ENCODE data around the gene LRMDA. TPM values are rescaled to one million over a fixed set of nuclear protein-coding genes. Genes with fewer than 3 reads are reported as not detected.

Gene LRMDA
- polyA plus RNA-seq, 3 donors, result 39.8 to 59.6 (median 56.4) TPM

DNA sequence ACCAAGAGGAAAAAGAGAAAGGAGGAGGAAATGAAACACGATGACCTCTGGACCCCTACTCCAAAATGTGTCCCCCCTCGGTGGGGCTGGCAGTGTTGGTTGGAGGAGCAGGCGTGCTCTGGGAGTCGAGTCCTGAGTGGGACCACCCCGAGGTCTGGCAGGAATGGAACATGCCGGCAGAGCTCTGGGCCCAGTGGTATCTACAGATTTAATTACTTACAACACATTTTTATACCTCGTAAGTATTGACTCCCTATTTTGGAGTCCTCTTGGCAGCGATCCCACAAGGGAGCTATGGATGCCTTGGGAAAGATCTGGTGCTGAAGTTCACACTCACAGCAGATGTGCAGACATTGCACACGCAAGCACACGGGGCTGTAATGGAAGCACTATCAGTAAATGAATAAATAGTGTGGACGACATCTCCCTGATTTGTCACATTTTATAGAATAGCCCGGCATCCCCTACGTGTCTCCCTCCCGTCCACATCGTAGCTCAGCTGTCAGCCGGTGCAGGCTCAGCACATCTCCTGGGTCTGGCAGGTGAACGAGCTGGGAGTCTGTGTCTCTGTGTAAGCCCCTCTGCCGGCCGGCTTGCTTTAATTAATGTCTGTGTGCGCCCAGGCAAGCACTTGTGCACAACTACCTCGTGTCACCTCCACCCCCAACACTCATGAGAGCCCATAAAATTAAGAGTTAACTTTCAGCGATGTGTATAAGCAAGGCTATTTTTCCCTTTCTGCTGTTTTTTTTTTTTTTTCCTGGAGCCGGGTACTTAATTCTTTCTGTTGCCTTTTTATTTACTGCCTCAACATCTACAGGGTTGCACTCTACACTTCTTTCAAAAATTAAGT is 603.2 kb downstream of the LRMDA start:
- H3K4me3 ChIP-seq (replicated peaks in 1 of 3; ENCODE audit: low read depth in 2 of 3, low read length in 3 of 3), result no peak overlapping the region
- peaks cover 7 to 8% of the 10 kb centered on the region in 2 donors for H3K4me1 ChIP-seq (ENCODE audit: control insufficient read depth in 1 of 2, insufficient read depth in 2 of 2, low read length in 2 of 2)
- 95% methylated on average over 6 of the region's 23 CpGs for WGBS (ENCODE audit: insufficient coverage)
- Mint-ChIP-seq H3K9me3 (peaks cover 0 to 12% (median 6%) of the 10 kb centered on the region in 7 donors), H3K4me3 (no peak overlapping the region), H3K36me3 (peaks cover 14 to 18% of the 10 kb centered on the region in 2 donors), H3K4me1 (peaks cover 16% of the 10 kb centered on the region), H3K27me3 (ENCODE audit: low read depth in 3 of 3) (peaks cover 0 to 5% (median 2%) of the 10 kb centered on the region in 3 donors), H3K27ac (no peak overlapping the region)
- no peak overlapping the region for H3K9ac ChIP-seq (ENCODE audit: insufficient read depth, low read length, poor library complexity, severe bottlenecking)
- no peak overlapping the region for H3K27ac ChIP-seq (ENCODE audit: low read depth in 1 of 2, low read length in 2 of 2)
- peaks cover 3 to 21% of the 10 kb centered on the region in 2 donors for H3K36me3 ChIP-seq (replicated peaks in 1 of 2; ENCODE audit: control insufficient read depth in 1 of 2, insufficient read depth in 2 of 2, low read length in 2 of 2)
- H3K27me3 ChIP-seq (ENCODE audit: control insufficient read depth in 2 of 2, insufficient read depth in 2 of 2, low read length in 2 of 2), result no peaks in the 10 kb centered on the region
- H3K9me3 ChIP-seq (replicated peaks in 1 of 2; ENCODE audit: control insufficient read depth in 1 of 2, insufficient read depth in 1 of 2, low read length in 2 of 2), result peaks cover 4 to 7% of the 10 kb centered on the region in 2 donors
- no peak overlapping the region for H3K4me2 ChIP-seq (replicated peaks; ENCODE audit: extremely low read depth, low read length, poor library complexity, severe bottlenecking)
- intact Hi-C loops (cut with micrococcal nuclease), result loop anchor here (5.0 to 10.0 kb wide), 2 partner anchors 632 to 640 kb away; partner anchors contain the start of gene ZNF503 (in 1 of the 2)
- no peaks in the 10 kb centered on the region for H4K20me1 ChIP-seq (ENCODE audit: insufficient read depth, low read length)
- DNase-seq, result no peak
- TF ChIP-seq, protein P1, sequence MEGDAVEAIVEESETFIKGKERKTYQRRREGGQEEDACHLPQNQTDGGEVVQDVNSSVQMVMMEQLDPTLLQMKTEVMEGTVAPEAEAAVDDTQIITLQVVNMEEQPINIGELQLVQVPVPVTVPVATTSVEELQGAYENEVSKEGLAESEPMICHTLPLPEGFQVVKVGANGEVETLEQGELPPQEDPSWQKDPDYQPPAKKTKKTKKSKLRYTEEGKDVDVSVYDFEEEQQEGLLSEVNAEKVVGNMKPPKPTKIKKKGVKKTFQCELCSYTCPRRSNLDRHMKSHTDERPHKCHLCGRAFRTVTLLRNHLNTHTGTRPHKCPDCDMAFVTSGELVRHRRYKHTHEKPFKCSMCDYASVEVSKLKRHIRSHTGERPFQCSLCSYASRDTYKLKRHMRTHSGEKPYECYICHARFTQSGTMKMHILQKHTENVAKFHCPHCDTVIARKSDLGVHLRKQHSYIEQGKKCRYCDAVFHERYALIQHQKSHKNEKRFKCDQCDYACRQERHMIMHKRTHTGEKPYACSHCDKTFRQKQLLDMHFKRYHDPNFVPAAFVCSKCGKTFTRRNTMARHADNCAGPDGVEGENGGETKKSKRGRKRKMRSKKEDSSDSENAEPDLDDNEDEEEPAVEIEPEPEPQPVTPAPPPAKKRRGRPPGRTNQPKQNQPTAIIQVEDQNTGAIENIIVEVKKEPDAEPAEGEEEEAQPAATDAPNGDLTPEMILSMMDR (IDR thresholded peaks at IDR 0.05), result no peak
- no peaks in the 10 kb centered on the region for H3K79me2 ChIP-seq (ENCODE audit: insufficient read depth, low read length)
- H2AFZ ChIP-seq (ENCODE audit: insufficient read depth, low read depth, low read length, poor library complexity, severe bottlenecking), result no peak overlapping the region

DNA sequence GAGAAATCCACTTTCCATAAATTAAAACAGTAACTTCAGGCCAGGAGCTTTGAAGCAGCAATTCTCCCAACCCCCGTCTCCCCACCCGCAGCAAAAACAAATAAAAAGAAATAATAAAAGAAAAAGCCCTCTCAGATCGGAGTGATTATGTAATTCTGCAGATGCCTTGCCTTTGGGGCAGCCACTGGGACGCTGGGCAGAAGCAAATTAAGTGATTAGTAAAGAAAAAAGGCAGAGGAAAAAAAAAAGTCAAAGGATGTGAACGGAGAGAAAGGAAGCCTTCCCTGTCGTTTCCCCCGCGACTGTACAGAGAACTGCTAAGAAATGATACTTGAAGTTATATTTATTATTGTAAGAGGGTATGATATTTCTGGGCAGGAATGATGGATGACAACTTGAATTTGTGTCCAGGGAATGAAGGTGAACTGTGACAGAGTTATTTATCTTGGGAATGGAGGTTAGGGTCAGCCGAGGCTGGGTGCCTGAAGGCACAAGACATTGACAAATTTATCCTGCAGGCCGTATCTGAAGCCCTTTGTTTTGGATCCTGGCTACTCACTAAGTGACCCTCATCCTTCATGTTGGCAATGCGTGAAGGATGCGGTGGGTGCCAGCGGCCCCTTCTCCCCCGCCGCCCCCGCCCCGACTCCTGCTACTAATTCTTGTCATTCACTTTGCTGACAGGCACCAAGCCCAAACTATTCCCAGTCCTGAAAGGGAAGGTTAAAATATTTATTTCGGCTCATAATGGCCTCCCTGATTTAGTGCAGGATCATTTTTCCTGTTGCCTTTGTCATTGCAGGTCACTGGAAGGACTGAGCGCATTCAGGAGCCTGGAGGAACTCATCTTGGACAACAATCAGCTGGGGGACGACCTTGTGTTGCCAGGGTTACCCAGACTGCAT is 604.0 kb downstream of the LRMDA start:
- Histone ChIP-seq H3K27me3 (ENCODE audit: control insufficient read depth in 2 of 2, insufficient read depth in 2 of 2, low read length in 2 of 2) (no peaks in the 10 kb centered on the region), H3K9ac (ENCODE audit: insufficient read depth, low read length, poor library complexity, severe bottlenecking) (no peak overlapping the region), H3K4me3 (replicated peaks in 1 of 3; ENCODE audit: low read depth in 2 of 3, low read length in 3 of 3) (no peak overlapping the region), H3K9me3 (replicated peaks in 1 of 2; ENCODE audit: control insufficient read depth in 1 of 2, insufficient read depth in 1 of 2, low read length in 2 of 2) (peaks cover 4 to 7% of the 10 kb centered on the region in 2 donors), H4K20me1 (ENCODE audit: insufficient read depth, low read length) (no peaks in the 10 kb centered on the region), H3K36me3 (replicated peaks in 1 of 2; ENCODE audit: control insufficient read depth in 1 of 2, insufficient read depth in 2 of 2, low read length in 2 of 2) (peaks cover 4 to 30% of the 10 kb centered on the region in 2 donors), H2AFZ (ENCODE audit: insufficient read depth, low read depth, low read length, poor library complexity, severe bottlenecking) (no peak overlapping the region), H3K4me2 (replicated peaks; ENCODE audit: extremely low read depth, low read length, poor library complexity, severe bottlenecking) (no peak overlapping the region), H3K27ac (ENCODE audit: low read depth in 1 of 2, low read length in 2 of 2) (no peak overlapping the region), H3K79me2 (ENCODE audit: insufficient read depth, low read length) (no peaks in the 10 kb centered on the region), H3K4me1 (ENCODE audit: control insufficient read depth in 1 of 2, insufficient read depth in 2 of 2, low read length in 2 of 2) (peaks cover 7 to 8% of the 10 kb centered on the region in 2 donors)
- Mint-ChIP-seq H3K4me1 (peaks cover 16% of the 10 kb centered on the region), H3K36me3 (peaks cover 17 to 25% of the 10 kb centered on the region in 2 donors), H3K4me3 (no peak overlapping the region), H3K27ac (peak overlapping the region in 1 of 7 donors; percentile 58), H3K9me3 (peaks cover 0 to 12% (median 6%) of the 10 kb centered on the region in 7 donors), H3K27me3 (ENCODE audit: low read depth in 3 of 3) (peaks cover 0 to 5% (median 2%) of the 10 kb centered on the region in 3 donors)
- intact Hi-C loops (cut with micrococcal nuclease), result loop anchor here (5.0 to 10.0 kb wide), 2 partner anchors 633 to 641 kb away; partner anchors contain the start of gene ZNF503 (in 1 of the 2)
- TF ChIP-seq, protein P1 (IDR thresholded peaks at IDR 0.05), result no peak
- WGBS (ENCODE audit: insufficient coverage), result 92% methylated on average over 10 of the region's 20 CpGs
- no peak for DNase-seq

Data from CD14-positive monocyte (primary cell).